Left ventricle myocardium superior (tissue), 1 donor: ENCODE measurements around the gene GPATCH8. TPM values are rescaled to one million over a fixed set of nuclear protein-coding genes. Genes with fewer than 3 reads are reported as not detected.

Experiments used
- ATAC-seq: fragments of 200-7000 bp; cut with Tn5 transposase; one replicate; pipeline ENCODE4 v1.9.1; 2020; ENCODE audit warnings: mild to moderate bottlenecking, moderate library complexity
- DNase-seq: peaks from one replicate; pipeline ENCODE4 v3.0.0-alpha.2; 2020
- intact Hi-C: fragments of 100-400 bp; cut with micrococcal nuclease; formaldehyde crosslinking; loops from one replicate; pipeline ENCODE4 v1.11.0; 2022
- total RNA-seq: library from RNA; stranded (reverse); fragmentation: NEBNext Ultra II Directional; extraction: Animal tissue kit (Norgen Biotek cat#: 25700); gene quantifications from one replicate; pipeline ENCODE4 v1.2.1, GENCODE V29; 2021
- donor health status: DM: no; HTN: yes; CAD: no; lungs with severe emphysema.

GPATCH8 gene
- total RNA-seq, 1 donor from 2014 or later, result 19.8 TPM

DNA sequence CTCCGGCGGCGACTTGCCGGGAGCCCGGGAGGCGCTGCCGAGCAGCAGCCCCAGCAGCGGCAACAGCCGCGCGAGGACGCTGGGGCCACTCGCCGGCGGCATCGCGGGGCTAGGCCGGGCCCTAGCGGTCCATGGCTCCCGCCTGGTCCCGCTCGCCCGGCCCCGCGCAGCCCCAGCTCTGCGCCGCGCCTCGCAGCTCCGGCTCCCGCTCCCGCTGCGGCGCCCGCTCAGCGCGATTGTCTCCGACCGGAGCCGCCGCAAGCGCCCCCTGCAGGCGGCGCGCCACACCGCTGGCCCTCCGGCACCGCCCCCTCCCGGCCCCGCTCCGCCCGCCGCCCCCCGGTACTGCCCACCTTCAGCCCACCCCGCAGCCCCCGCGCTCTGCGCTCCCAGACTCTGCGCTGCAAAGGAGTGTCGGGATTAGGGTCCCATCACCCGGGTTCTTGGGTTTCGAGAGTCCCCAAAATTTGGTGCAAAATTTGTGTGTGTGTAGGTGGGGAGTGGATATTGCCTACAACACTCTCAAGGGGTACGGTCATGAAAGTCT lies 139.5 kb downstream of the GPATCH8 start, which contains the start of gene FAM171A2:
Gene FAM171A2 (minus strand): TSS at position 241 of the 547 bp plus-strand sequence. CDS start 139 bp downstream, at position 102.
- ATAC-seq (peak; percentile 89), DNase-seq (peak; percentile 83)
- intact Hi-C loops, result no loop called here

DNA sequence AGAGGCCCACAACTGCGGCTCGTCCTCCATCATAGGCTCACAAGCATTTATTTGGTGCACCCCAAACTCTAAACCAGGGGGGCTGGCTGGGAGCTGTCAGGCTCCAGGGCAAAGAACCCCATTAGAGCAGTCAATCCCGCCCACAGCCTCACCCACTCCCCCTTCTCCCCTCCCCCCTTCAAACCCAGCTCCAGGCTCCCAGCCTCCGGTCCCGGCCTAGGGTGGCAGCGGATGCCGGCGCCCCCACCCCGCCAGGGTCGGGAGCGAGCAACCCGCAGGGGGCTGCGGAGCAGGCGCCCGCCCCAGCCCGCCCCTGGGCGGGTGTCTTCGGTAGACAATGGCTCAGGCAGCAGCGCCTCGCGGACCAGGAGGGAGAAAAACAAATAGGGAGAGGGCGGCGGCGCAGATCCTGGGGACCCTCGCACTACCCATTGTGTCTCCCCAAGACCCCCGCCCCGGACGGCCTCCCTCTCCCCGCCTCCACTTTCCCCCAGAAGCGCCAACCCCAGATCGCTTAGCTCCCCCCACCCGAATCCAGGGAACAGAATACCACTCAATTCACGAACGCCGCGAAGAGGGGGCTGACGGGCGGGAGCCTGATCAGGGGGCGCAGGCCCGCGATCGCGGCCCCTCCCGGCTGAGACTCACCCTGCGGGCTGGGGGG lies 140.1 kb downstream of the GPATCH8 start:
- DNase-seq (no peak), ATAC-seq (peak; percentile 29)
- intact Hi-C loops, result no loop called here

DNA sequence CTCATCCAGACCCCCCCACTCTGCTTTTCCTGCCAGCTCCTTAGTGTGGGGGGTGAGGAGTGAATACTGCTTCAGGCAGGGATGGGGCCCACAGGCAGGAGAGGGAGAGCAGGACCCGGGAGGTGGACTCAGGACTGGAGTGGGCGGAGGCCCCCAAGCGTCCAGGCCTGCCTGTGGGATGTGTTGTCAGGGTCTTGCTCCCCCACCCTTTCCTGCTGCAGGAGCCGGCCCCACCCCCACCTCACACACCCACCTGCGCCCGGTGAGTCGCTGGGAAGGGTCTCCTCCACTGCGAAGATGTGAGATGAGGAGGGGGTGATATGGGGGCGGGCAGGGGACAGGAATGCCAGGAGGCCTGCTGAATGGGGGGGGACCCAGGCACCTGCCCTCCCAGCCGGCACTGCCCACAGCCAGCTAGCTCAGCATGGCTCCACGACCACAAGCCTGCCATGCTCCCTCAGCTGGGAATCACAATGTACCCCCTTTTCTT lies 140.7 kb downstream of the GPATCH8 start:
- intact Hi-C loops, result no loop called here
- DNase-seq (no peak), ATAC-seq (no peak)

DNA sequence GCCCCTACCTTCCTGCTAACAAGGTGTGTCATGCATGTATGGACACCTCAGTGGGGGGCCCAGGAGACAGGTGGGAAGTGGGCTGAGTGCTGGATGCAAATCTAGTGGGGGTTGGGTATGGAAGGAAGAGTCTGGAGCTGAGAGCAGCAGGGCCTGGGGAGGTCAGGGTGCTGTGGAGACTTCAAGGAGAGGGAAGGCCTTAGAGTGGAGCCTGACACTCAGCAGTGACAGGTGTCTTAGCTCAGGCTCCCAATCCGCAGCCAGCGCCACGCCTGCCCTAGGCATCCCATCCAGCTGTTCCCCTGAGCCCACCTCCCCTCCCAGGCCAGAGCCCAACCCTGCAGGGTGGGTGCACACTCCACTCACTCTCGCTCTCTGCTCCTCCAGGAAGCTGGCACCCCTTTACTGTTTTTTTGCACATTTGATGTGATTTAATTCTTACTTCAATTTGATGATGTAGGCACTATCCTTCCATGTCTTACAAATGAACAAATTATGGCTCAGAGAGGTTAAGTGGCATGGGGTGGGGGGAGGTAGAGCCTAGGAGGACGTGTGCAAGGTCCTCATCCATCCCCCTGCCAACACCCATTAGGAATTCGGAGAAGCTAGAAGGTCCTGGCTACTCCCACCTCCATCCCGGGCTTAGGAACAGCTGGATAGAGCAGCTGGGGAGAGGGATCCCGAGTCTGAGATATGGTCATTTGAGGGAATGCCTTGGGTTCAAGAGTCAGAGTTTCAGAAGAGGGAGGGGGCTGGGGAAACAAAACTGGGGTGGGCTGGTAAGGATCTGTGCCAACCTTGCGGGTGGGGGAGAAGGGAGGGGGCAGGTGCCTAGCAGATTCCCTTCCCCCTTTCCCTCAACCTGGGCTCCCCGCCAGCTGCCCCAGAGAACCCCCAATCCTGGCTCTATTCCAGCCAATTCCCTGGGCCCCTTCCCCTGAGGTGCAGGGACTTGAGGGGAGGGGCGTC lies 141.6 kb downstream of the GPATCH8 start:
- no peak for ATAC-seq
- intact Hi-C loops, result no loop called here

DNA sequence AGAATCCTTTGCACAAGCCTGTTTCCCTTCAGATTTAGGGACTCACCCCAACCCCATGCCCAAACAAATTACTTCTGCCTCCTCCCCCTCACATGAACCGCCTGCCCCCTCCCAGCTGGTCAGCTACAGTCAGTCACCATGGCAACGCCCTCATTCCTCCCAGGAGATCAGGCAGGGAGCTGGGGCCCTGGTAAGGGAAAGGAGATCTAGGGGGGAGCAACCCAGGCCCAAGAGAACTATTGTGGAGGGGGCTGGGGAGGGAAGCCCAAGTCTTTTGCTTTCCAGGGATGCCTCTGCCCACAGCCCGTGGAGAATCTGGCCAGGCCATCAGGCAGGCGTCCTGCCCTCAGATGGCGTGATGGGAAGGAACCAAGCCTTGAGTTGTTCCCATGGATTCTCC lies 142.4 kb downstream of the GPATCH8 start:
- no peak for DNase-seq
- intact Hi-C loops, result no loop called here
- ATAC-seq, result no peak

More for the DNA sequence above, 141.6 kb downstream of the GPATCH8 start:
- no peak for DNase-seq

DNA sequence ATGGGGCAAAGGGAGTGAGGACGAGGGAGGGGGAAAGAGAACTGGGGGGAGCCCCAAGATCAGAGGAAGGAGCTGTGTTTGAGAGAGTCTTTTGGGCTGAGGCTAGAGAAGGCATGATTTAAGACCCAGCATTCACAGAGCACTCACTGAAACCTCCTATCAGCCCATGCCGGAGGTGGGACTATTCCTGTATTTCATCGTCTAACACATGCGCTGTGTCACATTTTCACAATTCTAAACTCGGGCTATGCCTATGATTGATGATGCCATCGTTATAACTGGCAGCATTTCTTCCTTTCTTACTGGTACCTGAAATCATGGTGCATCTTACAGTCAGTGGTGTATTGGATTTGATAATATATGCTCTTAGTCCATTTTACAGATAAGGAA lies 143.1 kb downstream of the GPATCH8 start:
- intact Hi-C loops, result no loop called here
- ATAC-seq (no peak), DNase-seq (no peak)

DNA sequence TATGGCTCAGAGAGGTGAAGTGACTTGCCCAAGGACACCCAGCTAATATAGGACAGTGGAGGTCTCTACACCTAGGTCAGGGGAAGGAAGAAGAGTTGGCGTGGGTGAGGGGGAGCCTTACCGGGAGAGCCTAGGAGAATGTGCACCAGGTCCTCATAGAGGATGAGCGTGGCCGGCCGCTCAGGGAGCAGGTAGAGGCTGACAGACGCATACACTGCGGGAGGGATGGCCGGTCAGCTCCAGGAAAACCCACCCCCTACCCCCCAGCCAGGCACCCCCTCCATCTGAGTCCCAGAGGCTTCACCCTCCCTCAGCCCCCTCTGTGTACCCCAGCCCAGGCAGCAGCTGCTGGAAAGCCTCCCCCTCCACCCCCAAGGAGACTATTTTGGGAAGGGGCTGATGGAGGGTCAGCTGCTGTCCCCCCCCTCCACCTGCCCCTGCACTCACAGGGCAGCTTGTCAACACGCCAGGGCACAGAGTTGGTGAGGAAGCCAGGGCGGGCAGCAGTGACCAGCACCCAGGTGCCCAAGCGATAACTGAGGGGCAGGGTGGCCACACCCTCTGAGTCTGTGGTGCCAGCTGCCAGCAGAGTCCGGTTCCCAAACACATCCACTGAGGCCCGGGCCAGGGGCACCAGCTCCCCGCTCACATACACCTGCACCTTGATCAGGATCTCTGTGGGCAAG lies 143.6 kb downstream of the GPATCH8 start:
- DNase-seq, result no peak
- intact Hi-C loops, result no loop called here
- no peak for ATAC-seq

DNA sequence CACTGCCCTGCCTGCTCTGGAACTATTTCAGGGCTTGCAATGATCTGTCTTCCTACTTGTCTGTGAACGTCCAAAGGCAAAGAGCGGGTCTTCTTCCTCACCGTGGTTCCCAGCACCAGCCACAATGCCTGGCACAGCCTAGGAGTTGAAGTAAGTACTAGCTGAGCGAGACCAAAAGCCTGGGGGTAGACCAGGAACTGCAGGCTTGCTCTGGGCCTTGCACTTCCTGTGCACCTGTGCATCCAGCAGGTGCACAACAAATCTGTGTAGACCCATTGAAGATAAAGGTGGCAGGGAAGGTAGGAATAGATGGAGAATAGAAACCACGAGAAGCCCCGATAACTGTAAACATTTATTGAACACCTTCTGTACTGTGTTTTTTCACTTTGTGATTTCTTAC lies 144.2 kb downstream of the GPATCH8 start:
- ATAC-seq (no peak), DNase-seq (no peak)
- intact Hi-C loops, result no loop called here

DNA sequence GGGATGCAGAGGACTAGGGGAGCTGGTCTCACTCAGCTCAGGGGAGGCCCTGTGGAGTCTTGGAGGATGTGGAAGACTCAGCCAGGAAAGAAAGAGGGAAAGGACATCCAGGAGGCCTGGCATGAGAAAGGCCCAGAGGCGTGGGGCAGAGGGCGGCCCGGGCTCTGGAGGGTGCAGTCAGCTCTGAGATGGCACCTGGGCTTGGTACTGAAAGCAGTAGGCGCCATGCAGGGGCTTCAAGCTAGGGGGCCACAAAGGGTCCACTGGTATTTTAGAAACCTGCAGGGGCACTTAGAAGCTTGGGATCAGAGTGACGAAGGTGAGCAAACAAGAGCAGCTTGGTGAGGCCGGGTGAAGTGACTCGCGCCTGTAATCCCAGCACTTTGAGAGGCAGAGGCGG lies 145.1 kb downstream of the GPATCH8 start:
- intact Hi-C loops, result no loop called here

DNA sequence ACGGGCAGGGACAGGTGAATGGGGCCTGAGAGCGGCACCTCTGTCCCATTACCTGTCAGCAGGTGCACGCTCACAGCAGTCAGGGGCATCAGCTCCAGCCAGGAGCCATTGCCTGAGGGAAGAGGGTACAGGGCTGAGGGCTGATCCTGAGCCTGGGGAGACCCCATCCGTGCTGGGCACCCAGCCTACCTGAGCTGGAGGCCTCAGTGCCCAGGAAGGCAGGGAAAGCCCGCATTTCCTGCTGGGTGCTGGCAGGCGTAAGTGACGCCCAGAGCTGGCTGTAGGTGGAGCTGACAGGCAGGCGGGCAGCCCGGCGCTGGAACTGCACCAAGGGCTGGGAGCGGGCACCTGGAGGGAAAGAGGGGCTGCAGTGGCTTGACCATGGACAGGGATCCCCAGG lies 147.0 kb downstream of the GPATCH8 start:
- ATAC-seq, result no peak
- intact Hi-C loops, result no loop called here
- no peak for DNase-seq

More for the DNA sequence above, 145.1 kb downstream of the GPATCH8 start:
- DNase-seq (no peak), ATAC-seq (no peak)

DNA sequence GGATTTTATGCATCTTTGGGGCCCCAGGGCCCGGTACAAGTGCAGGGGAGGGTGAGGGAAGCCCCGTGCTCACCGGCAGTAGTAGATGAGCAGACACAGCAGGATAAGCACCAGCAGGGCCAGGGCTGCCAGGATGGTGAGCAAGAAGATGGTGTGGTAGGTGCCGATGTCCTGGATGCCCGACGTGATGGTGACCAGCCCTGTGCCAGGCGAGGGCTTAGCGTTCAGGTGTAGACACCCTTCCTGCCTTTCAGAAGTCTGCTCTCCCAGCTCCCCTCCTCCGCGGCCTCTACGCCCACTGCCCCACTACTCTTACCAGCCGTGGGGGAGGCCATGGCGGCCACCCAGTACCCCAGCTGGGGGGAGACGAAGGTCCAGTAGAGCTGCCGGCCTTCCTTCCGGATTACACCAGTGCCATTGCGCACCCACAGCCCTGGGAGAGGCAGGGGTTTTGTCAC lies 147.5 kb downstream of the GPATCH8 start:
- DNase-seq, result no peak
- intact Hi-C loops, result no loop called here

DNA sequence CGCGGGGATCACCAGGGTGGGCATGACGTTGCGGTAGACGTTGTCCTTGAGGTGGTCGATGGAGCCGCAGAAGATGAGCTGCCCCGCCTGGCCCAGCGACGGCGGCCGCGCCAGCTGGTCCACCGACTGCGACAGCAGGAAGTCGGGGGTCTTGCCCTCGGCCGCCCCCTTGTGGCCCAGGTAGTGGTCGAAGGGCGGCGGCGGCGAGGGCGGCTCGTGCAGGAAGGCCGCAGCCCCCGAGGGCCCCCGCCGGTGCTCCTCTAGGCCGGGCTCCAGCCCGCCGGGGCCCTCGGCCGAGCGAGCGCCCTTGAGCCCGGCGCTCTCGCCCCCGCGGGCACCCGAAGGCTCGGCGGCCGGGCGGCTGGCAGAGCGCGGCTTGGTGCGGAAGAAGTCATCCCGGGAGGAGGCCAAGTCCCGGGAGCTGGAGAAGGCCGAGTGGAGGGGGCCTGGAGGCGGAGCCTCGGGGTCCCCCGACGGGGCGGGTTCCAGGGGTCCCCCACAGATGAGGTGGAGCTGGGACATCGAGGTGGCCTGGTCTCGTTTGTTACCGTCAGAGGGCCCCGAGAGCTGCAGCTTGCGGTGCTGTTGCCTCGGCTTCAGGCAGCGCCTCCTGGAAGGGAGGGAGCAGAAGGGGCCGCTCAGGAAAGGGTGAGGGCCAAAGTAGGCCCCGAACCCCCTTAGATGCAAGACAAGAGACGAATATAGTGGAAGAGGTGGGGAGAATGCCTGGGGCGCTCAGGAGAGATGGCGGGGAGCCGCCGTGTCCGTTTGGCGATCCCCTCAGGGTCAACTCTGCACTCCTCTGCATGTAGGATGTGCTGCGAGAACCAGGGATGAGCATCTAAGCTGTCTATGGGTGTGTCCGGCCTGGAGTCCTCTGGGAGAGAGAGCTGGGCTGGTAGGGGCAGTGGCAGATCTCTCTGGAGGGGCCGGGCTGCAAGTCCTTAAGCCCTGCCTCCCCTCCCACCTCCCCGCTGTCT lies 148.3 kb downstream of the GPATCH8 start:
- ATAC-seq, result no peak
- DNase-seq, result peak; percentile 78
- intact Hi-C loops, result no loop called here

More for the DNA sequence above, 147.5 kb downstream of the GPATCH8 start:
- ATAC-seq, result no peak

DNA sequence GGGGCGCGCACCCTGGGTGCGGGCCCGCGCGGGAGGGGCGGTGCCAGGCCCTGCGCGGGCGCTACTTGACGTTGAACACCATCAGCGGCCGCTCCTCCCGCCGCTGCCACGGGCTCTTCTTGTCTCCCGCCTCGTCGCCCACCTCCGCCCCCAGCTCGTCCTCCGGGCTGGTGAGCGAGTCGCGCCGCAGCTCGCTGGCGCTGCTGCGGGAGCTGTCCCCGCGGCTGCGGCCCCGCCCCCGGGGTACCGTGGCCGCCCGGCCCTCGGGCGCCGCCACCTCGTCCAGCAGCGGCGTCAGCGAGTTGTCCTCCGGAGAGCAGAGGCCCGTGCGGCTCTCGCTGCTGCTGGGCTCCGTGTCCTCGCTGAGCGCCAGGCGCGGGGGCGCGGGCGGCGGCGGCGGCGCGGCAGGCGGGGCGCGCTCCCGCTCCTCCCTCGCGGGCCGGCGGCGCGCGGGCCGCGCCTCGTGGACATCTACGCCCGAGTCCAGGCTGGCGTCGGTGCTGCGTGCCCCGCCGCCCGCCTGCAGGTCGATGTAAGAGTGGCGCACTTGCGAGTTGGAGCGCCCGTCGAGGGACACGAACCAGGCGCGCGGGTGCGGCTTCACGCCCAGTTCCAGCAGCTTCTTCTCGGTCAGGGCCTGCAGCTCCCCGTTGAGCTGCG lies 149.4 kb downstream of the GPATCH8 start:
- ATAC-seq (peak; percentile 42), DNase-seq (peak; percentile 69)

DNA sequence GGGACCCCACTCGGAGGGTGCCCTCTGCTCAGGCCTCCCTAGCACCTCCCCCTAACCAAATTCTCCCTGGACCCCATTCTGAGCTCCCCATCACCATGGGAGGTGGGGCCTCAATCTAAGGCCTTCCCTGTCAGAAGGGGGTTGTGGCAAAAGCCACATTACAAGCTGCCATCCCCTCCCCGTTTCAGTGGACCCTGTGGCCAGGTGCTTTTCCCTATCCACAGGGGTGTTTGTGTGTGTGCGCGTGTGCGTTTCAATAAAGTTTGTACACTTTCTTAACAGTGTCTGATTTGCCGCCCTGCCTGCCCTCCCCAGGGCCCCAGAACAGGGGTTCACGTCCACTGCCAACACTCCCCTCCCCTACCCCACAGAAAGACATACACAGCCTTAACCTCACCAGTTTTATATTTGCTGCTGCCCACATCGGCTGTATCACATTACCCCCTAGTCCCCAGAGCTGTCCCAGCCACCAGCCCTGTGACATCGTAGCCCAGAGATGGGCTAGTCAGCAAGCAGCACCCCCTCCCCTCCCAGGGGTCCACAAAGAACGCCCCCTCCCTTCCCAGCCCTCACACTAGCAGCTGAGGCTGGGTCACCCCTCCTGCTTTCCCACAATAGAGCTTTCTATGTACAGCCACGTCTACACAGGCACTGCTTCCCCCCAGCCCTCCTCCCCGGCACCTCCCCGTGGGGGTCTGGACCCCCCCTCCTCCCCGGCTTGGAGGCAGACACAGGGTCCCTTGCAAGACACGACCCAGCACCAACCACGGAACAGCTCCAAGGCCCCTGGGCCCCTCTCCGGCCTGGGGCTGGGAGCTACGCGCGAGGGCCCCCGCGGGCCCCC lies 150.2 kb downstream of the GPATCH8 start:
- ATAC-seq (no peak), DNase-seq (no peak)
- intact Hi-C loops, result no loop called here

More for the DNA sequence above, 149.4 kb downstream of the GPATCH8 start:
- intact Hi-C loops, result no loop called here

DNA sequence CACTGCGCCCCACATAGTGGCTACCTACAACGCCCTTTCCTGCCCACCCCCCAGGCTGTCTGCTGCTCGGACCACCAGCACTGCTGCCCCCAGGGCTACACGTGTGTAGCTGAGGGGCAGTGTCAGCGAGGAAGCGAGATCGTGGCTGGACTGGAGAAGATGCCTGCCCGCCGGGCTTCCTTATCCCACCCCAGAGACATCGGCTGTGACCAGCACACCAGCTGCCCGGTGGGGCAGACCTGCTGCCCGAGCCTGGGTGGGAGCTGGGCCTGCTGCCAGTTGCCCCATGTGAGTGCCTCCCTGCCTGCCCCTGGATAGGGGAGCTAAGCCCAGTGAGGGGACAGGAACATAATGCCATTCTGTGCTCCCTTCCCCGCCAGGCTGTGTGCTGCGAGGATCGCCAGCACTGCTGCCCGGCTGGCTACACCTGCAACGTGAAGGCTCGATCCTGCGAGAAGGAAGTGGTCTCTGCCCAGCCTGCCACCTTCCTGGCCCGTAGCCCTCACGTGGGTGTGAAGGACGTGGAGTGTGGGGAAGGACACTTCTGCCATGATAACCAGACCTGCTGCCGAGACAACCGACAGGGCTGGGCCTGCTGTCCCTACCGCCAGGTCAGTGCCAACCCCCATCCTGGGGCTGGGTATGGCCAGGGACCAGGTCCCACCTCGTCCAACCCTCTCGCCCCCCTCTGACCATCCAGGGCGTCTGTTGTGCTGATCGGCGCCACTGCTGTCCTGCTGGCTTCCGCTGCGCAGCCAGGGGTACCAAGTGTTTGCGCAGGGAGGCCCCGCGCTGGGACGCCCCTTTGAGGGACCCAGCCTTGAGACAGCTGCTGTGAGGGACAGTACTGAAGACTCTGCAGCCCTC lies 151.0 kb downstream of the GPATCH8 start:
- DNase-seq (no peak), ATAC-seq (no peak)
- intact Hi-C loops, result no loop called here

DNA sequence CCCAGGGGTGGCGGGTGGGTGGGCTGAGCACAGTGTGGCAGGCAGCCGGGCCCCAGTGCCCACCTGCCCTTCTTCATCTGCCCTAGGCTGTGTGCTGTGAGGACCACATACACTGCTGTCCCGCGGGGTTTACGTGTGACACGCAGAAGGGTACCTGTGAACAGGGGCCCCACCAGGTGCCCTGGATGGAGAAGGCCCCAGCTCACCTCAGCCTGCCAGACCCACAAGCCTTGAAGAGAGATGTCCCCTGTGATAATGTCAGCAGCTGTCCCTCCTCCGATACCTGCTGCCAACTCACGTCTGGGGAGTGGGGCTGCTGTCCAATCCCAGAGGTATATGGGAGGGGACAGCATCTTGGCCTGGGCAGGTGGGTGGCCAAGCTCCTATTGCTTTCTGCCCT lies 151.7 kb downstream of the GPATCH8 start:
- intact Hi-C loops, result no loop called here
- ATAC-seq, result no peak
- DNase-seq, result no peak
